ENCODE data around the gene NR3C2.

NR3C2 gene

GRCh38 chr4:148052448-148052847 is 389.8 kb downstream of the NR3C2 start:
- no peak for DNase-seq (ENCODE audit: low spot score)

- no peak for DNase-seq (ENCODE audit: low spot score)
Observed at GRCh38 chr4:148051403-148051802, 390.8 kb downstream of the NR3C2 start.

GRCh38 chr4:148048598-148048997 is 393.6 kb downstream of the NR3C2 start:
- DNase-seq (ENCODE audit: low spot score): no peak

GRCh38 chr4:148044912-148045352 is 397.3 kb downstream of the NR3C2 start:
- no peak for DNase-seq (ENCODE audit: low spot score)

GRCh38 chr4:148044089-148044911 is 397.9 kb downstream of the NR3C2 start:
- no peak for DNase-seq (ENCODE audit: low spot score)

GRCh38 chr4:148041606-148042329 is 400.4 kb downstream of the NR3C2 start:
- no peak for DNase-seq (ENCODE audit: low spot score)

GRCh38 chr4:148034813-148035212 is 407.4 kb downstream of the NR3C2 start:
- DNase-seq (ENCODE audit: low spot score): no peak

GRCh38 chr4:148030193-148030873 is 411.9 kb downstream of the NR3C2 start:
- no peak for DNase-seq (ENCODE audit: low spot score)

GRCh38 chr4:148029781-148030180 is 412.4 kb downstream of the NR3C2 start:
- DNase-seq (ENCODE audit: low spot score): no peak
